ENCODE results near the gene CATSPERB.
"Not testable (repeated sequence)": the region's sequence is repeated elsewhere in the genome, so short reads cannot be mapped to it uniquely, and the experiment has no call there.

CATSPERB gene

GRCh38 chr14:91548108-91548507, 183.8 kb downstream of the CATSPERB start:
- TF ChIP-seq CTCF (IDR thresholded peaks at IDR 0.05; ENCODE audit: borderline replicate concordance, insufficient read depth, low read depth, low read length): no peak
- no peak overlapping the region for H3K4me3 ChIP-seq (ENCODE audit: low read depth, low read length)

GRCh38 chr14:91545946-91546716, 185.8 kb downstream of the CATSPERB start:
- no peak overlapping the region for H3K4me3 ChIP-seq (ENCODE audit: low read depth, low read length)
- no peak for TF ChIP-seq CTCF (IDR thresholded peaks at IDR 0.05; ENCODE audit: borderline replicate concordance, insufficient read depth, low read depth, low read length)

- TF ChIP-seq CTCF (IDR thresholded peaks at IDR 0.05; ENCODE audit: borderline replicate concordance, insufficient read depth, low read depth, low read length): no peak
- H3K4me3 ChIP-seq (ENCODE audit: low read depth, low read length): no peak overlapping the region
Observed at GRCh38 chr14:91545204-91545603, 186.7 kb downstream of the CATSPERB start.

GRCh38 chr14:91536327-91536726, 195.6 kb downstream of the CATSPERB start:
- TF ChIP-seq CTCF (IDR thresholded peaks at IDR 0.05; ENCODE audit: borderline replicate concordance, insufficient read depth, low read depth, low read length): no peak
- no peak overlapping the region for H3K4me3 ChIP-seq (ENCODE audit: low read depth, low read length)

- H3K4me3 ChIP-seq (ENCODE audit: low read depth, low read length): not testable (repeated sequence)
Observed at GRCh38 chr14:91534059-91534458, 197.8 kb downstream of the CATSPERB start.

GRCh38 chr14:91533623-91534022, 198.3 kb downstream of the CATSPERB start:
- H3K4me3 ChIP-seq (ENCODE audit: low read depth, low read length): no peak overlapping the region
- TF ChIP-seq CTCF (IDR thresholded peaks at IDR 0.05; ENCODE audit: borderline replicate concordance, insufficient read depth, low read depth, low read length): no peak
